Transverse colon (tissue), 4 donors: Measurements from ENCODE around the gene ABCB11. TPM values are rescaled to one million over a fixed set of nuclear protein-coding genes. Genes with fewer than 3 reads are reported as not detected.
"Not testable (repeated sequence)": the region's sequence is repeated elsewhere in the genome, so short reads cannot be mapped to it uniquely, and the experiment has no call there.

Experiments used
- DNase-seq: peaks from one replicate; pipeline ENCODE4 v3.0.0-alpha.2; 2019
- H3K27ac ChIP-seq, 4 donors: fragments of 200-600 bp; sonication (generic); 2 replicates each; pipeline ENCODE4 v1.5.1; 2016 to 2018; ENCODE audit warnings: inconsistent platforms in 4 of 4
- H3K27me3 ChIP-seq: fragments of 200-600 bp; sonication (generic); 2 replicates; pipeline ENCODE4 v1.5.1; 2017; ENCODE audit warnings: inconsistent platforms
- H3K36me3 ChIP-seq, 4 donors: fragments of 200-600 bp; sonication (generic); 2 replicates each; pipeline ENCODE4 v1.5.1; 2017 to 2019; ENCODE audit warnings: inconsistent platforms in 4 of 4
- H3K4me1 ChIP-seq, 4 donors: fragments of 200-600 bp; sonication (generic); 2 replicates each; pipeline ENCODE4 v1.5.1; 2017 to 2020; ENCODE audit warnings: inconsistent platforms in 4 of 4
- H3K4me3 ChIP-seq, 4 donors: fragments of 200-600 bp; sonication (generic); 1 replicate in 1 of 4; 2 replicates in 3 of 4; pipeline versions ENCODE4 v1.5.1 to v1.6.1; 2017 to 2019; ENCODE audit warnings: inconsistent platforms in 4 of 4
- H3K9me3 ChIP-seq, 2 donors: fragments of 200-600 bp; sonication (generic); 2 replicates each; pipeline ENCODE4 v1.5.1; 2017 to 2019; ENCODE audit warnings: inconsistent platforms in 2 of 2
- CTCF ChIP-seq, 5 experiments: fragments of 200-600 bp in 3 of 5; fragments of 450-650 bp in 2 of 5; sonication (generic) in 3 of 5; IDR thresholded peaks; 1 replicate in 2 of 5; 2 replicates in 3 of 5; pipeline ENCODE4 v1.5.1; 2016 to 2017; ENCODE audit warnings: antibody characterized with exemption in 5 of 5, inconsistent platforms in 3 of 5, mild to moderate bottlenecking in 2 of 5, moderate library complexity in 1 of 5
- EP300 ChIP-seq: sonication (generic); formaldehyde crosslinking; IDR thresholded peaks from one replicate; pipeline ENCODE4 v1.6.1; 2017; ENCODE audit warnings: antibody characterized with exemption, low read depth
- POLR2A ChIP-seq: fragments of 450-650 bp; IDR thresholded peaks from one replicate; pipeline ENCODE4 v1.6.1; 2016; ENCODE audit warnings: antibody characterized with exemption, mild to moderate bottlenecking, moderate library complexity
- POLR2AphosphoS5 ChIP-seq, 3 donors: sonication (generic); formaldehyde crosslinking; IDR thresholded peaks; one replicate each; pipeline ENCODE4 v1.6.1; 2016; ENCODE audit warnings: antibody characterized with exemption in 3 of 3
- WGBS, 2 donors: methylation state at CpG; one replicate each; pipeline ENCODE4 v1.1.5; 2018; ENCODE audit warnings: low coverage in 1 of 2; 5-methylcytosine and 5-hydroxymethylcytosine counted together
- in situ Hi-C, 4 donors: fragments of 200-750 bp; cut with MboI; loops; one replicate each; pipeline versions ENCODE4 v1.15.0 to v1.15.1; 2017; ENCODE audit warnings: low sequenced_read_pairs in 3 of 4, low pct_ligation_motif_present in 1 of 4, low pct_unique_long_range_greater_than_20kb in 1 of 4
- intact Hi-C: fragments of 100-400 bp; cut with DNase I; formaldehyde crosslinking; loops from one replicate; pipeline ENCODE4 v1.15.1; 2023; ENCODE audit warnings: low total_unique reads
- total RNA-seq, 4 donors: library from RNA; depleted of rRNA; stranded (reverse); fragments of >200 nt; gene quantifications; one replicate each; pipeline ENCODE4 v1.1.0, GENCODE V29; 2016

ABCB11 gene
- total RNA-seq, 4 donors from 2014 or later: 4.8 to 41.8 (median 14.8) TPM

DNA sequence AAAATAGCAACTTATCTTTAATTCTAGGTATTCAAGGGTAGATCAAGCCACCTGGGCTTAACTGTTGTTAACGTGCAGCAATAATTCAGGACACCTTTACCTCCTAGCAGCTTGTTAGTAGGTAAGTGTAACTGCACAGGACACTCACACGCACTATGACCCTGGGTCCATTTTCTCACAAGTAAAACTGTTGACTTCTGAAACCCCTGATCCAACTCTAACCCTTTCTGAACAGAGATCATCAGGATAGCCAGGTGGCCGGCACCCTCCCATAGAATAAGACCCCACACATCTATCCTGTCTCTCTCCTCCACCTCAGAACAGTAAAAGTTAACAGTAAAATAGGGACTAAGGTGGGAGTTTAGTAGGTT is 141.5 kb downstream of the ABCB11 start:
- H3K9me3 ChIP-seq: no peaks in the 10 kb centered on the region
- intact Hi-C loops: no loop called here
- in situ Hi-C loops: no loop called here
- no peaks in the 10 kb centered on the region for H3K27me3 ChIP-seq
- H3K36me3 ChIP-seq: no peaks in the 10 kb centered on the region
- peak overlapping the region in 3 of 4 donors; percentile 42 to 69 (median 52) for H3K4me3 ChIP-seq
- 32 to 57% methylated on average over 2 to 3 of the region's 3 CpGs for WGBS, 2 donors
- TF ChIP-seq POLR2AphosphoS5 (IDR thresholded peaks at IDR 0.05) (no peak), CTCF (IDR thresholded peaks at IDR 0.05) (no peak), POLR2A (no peak), EP300 (no peak)
- no peak for DNase-seq
- no peak overlapping the region for H3K27ac ChIP-seq
- H3K4me1 ChIP-seq: peaks cover 0 to 12% (median 7%) of the 10 kb centered on the region in 4 donors

- Histone ChIP-seq H3K27ac (no peak overlapping the region), H3K36me3 (no peaks in the 10 kb centered on the region), H3K4me3 (no peak overlapping the region), H3K27me3 (no peaks in the 10 kb centered on the region), H3K9me3 (no peaks in the 10 kb centered on the region), H3K4me1 (peaks cover 0 to 8% (median 5%) of the 10 kb centered on the region in 4 donors)
- in situ Hi-C loops (no loop called here), intact Hi-C loops (no loop called here)
- WGBS, 2 donors: 100% methylated on average over 1 of the region's 1 CpG
- TF ChIP-seq EP300 (no peak), POLR2A (no peak), CTCF (IDR thresholded peaks at IDR 0.05) (no peak), POLR2AphosphoS5 (IDR thresholded peaks at IDR 0.05) (no peak)
- no peak for DNase-seq
These were observed 146.1 kb downstream of the ABCB11 start for GRCh38 chr2:168884975-168885374.

GRCh38 chr2:168882163-168882562 is 149.0 kb downstream of the ABCB11 start:
- H3K4me1 ChIP-seq, H3K27me3 ChIP-seq, H3K9me3 ChIP-seq, H3K27ac ChIP-seq, in situ Hi-C loops, H3K4me3 ChIP-seq, H3K36me3 ChIP-seq, DNase-seq, intact Hi-C loops: not testable (repeated sequence)
- 85 to 98% methylated on average over 5 to 12 of the region's 12 CpGs for WGBS, 2 donors

GRCh38 chr2:168874368-168875054 is 156.6 kb downstream of the ABCB11 start:
- Histone ChIP-seq H3K4me3 (no peak overlapping the region), H3K27me3 (no peaks in the 10 kb centered on the region), H3K27ac (peak overlapping the region in 2 of 4 donors; percentile 4 to 33), H3K36me3 (no peaks in the 10 kb centered on the region), H3K4me1 (peaks cover 0 to 8% (median 2%) of the 10 kb centered on the region in 4 donors), H3K9me3 (no peaks in the 10 kb centered on the region)
- no peak for TF ChIP-seq CTCF (IDR thresholded peaks at IDR 0.05)
- TF ChIP-seq POLR2AphosphoS5 (IDR thresholded peaks at IDR 0.05): peak in 2 of 3 donors; percentile 10 to 40
- in situ Hi-C loops (no loop called here), intact Hi-C loops (no loop called here)
- peak; percentile 27 for DNase-seq
- 65 to 71% methylated on average over 3 to 6 of the region's 6 CpGs for WGBS, 2 donors

- in situ Hi-C loops, H3K27me3 ChIP-seq, H3K27ac ChIP-seq: not testable (repeated sequence)
These were observed 160.3 kb downstream of the ABCB11 start for GRCh38 chr2:168870824-168871223.

More at GRCh38 chr2:168870824-168871223, 160.3 kb downstream of the ABCB11 start:
- WGBS, 2 donors: 83 to 96% methylated on average over 1 to 4 of the region's 4 CpGs
- H3K9me3 ChIP-seq, DNase-seq, H3K36me3 ChIP-seq, H3K4me3 ChIP-seq, intact Hi-C loops, H3K4me1 ChIP-seq: not testable (repeated sequence)

Other genes starting within 250 kb of the ABCB11 start
- gene NOSTRIN, start 228.7 kb downstream of the ABCB11 start, total RNA-seq: 10 to 100 TPM; 40.0 to 91.6 (median 47.9) TPM
- 10 to 100 TPM in 1 of 4 donors, 1 to 10 TPM in 1, not detected in 2; 2.5 to 10.5 TPM for gene SPC25, start 140.9 kb downstream of the ABCB11 start, total RNA-seq
- under 1 TPM in 2 of 4 donors, not detected in 2; 0.55 to 0.79 TPM for gene G6PC2, start 130.0 kb downstream of the ABCB11 start, total RNA-seq
- 100 to 1,000 TPM in 3 of 4 donors, 10 to 100 TPM in 1; 20.9 to 257 (median 153) TPM for gene DHRS9, start 38.2 kb upstream of the ABCB11 start, total RNA-seq